HG03135 (cell line): ENCODE results near the gene EFHC1.

ENCODE experiments used
- ATAC-seq: cut with Tn5 transposase; IDR thresholded peaks from one replicate; pipeline ENCODE4 v1.9.1; 2021; ENCODE audit warnings: mild to moderate bottlenecking, moderate library complexity; ENCODE audit not compliant: unreplicated experiment

EFHC1 gene

GRCh38 chr6:52516269-52516668 lies 96.1 kb downstream of the EFHC1 start:
- no peak for ATAC-seq

GRCh38 chr6:52516943-52517342 lies 96.8 kb downstream of the EFHC1 start:
- ATAC-seq: no peak

- peak; percentile 53 for ATAC-seq
These were observed 97.5 kb downstream of the EFHC1 start for GRCh38 chr6:52517502-52518278.

GRCh38 chr6:52518279-52518945 lies 98.3 kb downstream of the EFHC1 start:
- no peak for ATAC-seq

- no peak for ATAC-seq
These were observed 99.5 kb downstream of the EFHC1 start for GRCh38 chr6:52519618-52520017.

- ATAC-seq: no peak
These were observed 102.0 kb downstream of the EFHC1 start for GRCh38 chr6:52522151-52522626.

GRCh38 chr6:52522655-52523054 lies 102.5 kb downstream of the EFHC1 start:
- ATAC-seq: no peak

- ATAC-seq: no peak
These were observed 103.4 kb downstream of the EFHC1 start for GRCh38 chr6:52523378-52524142.

- no peak for ATAC-seq
These were observed 104.8 kb downstream of the EFHC1 start for GRCh38 chr6:52524918-52525317.

- ATAC-seq: no peak
These were observed 106.5 kb downstream of the EFHC1 start for GRCh38 chr6:52526634-52527033.

GRCh38 chr6:52527436-52527835 lies 107.3 kb downstream of the EFHC1 start:
- no peak for ATAC-seq

- ATAC-seq: no peak
These were observed 109.2 kb downstream of the EFHC1 start for GRCh38 chr6:52529311-52529710.

- no peak for ATAC-seq
These were observed 110.2 kb downstream of the EFHC1 start for GRCh38 chr6:52530351-52530750.

GRCh38 chr6:52531396-52531795 lies 111.3 kb downstream of the EFHC1 start:
- ATAC-seq: no peak

- ATAC-seq: no peak
These were observed 111.7 kb downstream of the EFHC1 start for GRCh38 chr6:52531834-52532233.

GRCh38 chr6:52532457-52532856 lies 112.3 kb downstream of the EFHC1 start:
- ATAC-seq: no peak

GRCh38 chr6:52533491-52533890 lies 113.3 kb downstream of the EFHC1 start:
- no peak for ATAC-seq

- ATAC-seq: no peak
These were observed 114.2 kb downstream of the EFHC1 start for GRCh38 chr6:52534363-52534762.

GRCh38 chr6:52534966-52535390 lies 114.8 kb downstream of the EFHC1 start:
- ATAC-seq: no peak

- ATAC-seq: no peak
These were observed 115.7 kb downstream of the EFHC1 start for GRCh38 chr6:52535711-52536423.

- ATAC-seq: peak; percentile 27
These were observed 116.3 kb downstream of the EFHC1 start for GRCh38 chr6:52536424-52536916.
